ENCODE measurements around the gene PLXNA4. TPM values are rescaled to one million over a fixed set of nuclear protein-coding genes. Genes with fewer than 3 reads are reported as not detected.

PLXNA4 gene
- total and polyA plus RNA-seq, 4 donors: 0.63 to 4.6 (median 2.1) TPM

GRCh38 chr7:132417103-132417906 lies 159.0 kb downstream of the PLXNA4 start:
- H3K4me3 ChIP-seq: no peak overlapping the region
- peaks cover 0 to 3% (median 0%) of the 10 kb centered on the region in 4 donors for H3K9me3 ChIP-seq (ENCODE audit: control insufficient read depth in 4 of 4, insufficient read depth in 3 of 4, low read length in 3 of 4)
- H3K9ac ChIP-seq (ENCODE audit: insufficient read depth in 1 of 2, low read length in 2 of 2): no peak overlapping the region
- TF ChIP-seq, protein P1, sequence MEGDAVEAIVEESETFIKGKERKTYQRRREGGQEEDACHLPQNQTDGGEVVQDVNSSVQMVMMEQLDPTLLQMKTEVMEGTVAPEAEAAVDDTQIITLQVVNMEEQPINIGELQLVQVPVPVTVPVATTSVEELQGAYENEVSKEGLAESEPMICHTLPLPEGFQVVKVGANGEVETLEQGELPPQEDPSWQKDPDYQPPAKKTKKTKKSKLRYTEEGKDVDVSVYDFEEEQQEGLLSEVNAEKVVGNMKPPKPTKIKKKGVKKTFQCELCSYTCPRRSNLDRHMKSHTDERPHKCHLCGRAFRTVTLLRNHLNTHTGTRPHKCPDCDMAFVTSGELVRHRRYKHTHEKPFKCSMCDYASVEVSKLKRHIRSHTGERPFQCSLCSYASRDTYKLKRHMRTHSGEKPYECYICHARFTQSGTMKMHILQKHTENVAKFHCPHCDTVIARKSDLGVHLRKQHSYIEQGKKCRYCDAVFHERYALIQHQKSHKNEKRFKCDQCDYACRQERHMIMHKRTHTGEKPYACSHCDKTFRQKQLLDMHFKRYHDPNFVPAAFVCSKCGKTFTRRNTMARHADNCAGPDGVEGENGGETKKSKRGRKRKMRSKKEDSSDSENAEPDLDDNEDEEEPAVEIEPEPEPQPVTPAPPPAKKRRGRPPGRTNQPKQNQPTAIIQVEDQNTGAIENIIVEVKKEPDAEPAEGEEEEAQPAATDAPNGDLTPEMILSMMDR (IDR thresholded peaks at IDR 0.05; ENCODE audit: control extremely low read depth, extremely low read depth): no peak
- no peaks in the 10 kb centered on the region for H3K36me3 ChIP-seq (ENCODE audit: control insufficient read depth in 4 of 4, insufficient read depth in 4 of 4, low read length in 4 of 4)
- H3K4me1 ChIP-seq (ENCODE audit: control insufficient read depth in 5 of 5, insufficient read depth in 5 of 5, low read length in 5 of 5): peaks cover 4 to 44% (median 19%) of the 10 kb centered on the region in 5 donors
- DNase-seq (no peak), ATAC-seq (ENCODE audit: insufficient read depth, low FRiP score) (no peak)
- no peak overlapping the region for H3K27ac ChIP-seq (ENCODE audit: low read depth in 1 of 2, low read length in 1 of 2)
- WGBS, 2 donors: 71% methylated on average over 9 of the region's 9 CpGs
- peaks cover 0 to 24% (median 18%) of the 10 kb centered on the region in 3 donors for H3K27me3 ChIP-seq (ENCODE audit: control insufficient read depth in 3 of 3, insufficient read depth in 3 of 3, low read length in 2 of 3)

GRCh38 chr7:132416395-132416794 lies 159.9 kb downstream of the PLXNA4 start:
- Histone ChIP-seq H3K36me3 (ENCODE audit: control insufficient read depth in 4 of 4, insufficient read depth in 4 of 4, low read length in 4 of 4) (no peaks in the 10 kb centered on the region), H3K27me3 (ENCODE audit: control insufficient read depth in 3 of 3, insufficient read depth in 3 of 3, low read length in 2 of 3) (peaks cover 0 to 24% (median 18%) of the 10 kb centered on the region in 3 donors), H3K9ac (ENCODE audit: insufficient read depth in 1 of 2, low read length in 2 of 2) (no peak overlapping the region), H3K9me3 (ENCODE audit: control insufficient read depth in 4 of 4, insufficient read depth in 3 of 4, low read length in 3 of 4) (peaks cover 0 to 3% (median 0%) of the 10 kb centered on the region in 4 donors), H3K27ac (ENCODE audit: low read depth in 1 of 2, low read length in 1 of 2) (no peak overlapping the region), H3K4me3 (no peak overlapping the region), H3K4me1 (ENCODE audit: control insufficient read depth in 5 of 5, insufficient read depth in 5 of 5, low read length in 5 of 5) (peaks cover 4 to 51% (median 19%) of the 10 kb centered on the region in 5 donors)
- ATAC-seq (ENCODE audit: insufficient read depth, low FRiP score) (no peak), DNase-seq (no peak)
- WGBS, 2 donors: 83 to 85% methylated on average over 2 of the region's 2 CpGs
- TF ChIP-seq, protein P1 (IDR thresholded peaks at IDR 0.05; ENCODE audit: control extremely low read depth, extremely low read depth): no peak

- no peak overlapping the region for H3K4me3 ChIP-seq
- ATAC-seq (ENCODE audit: insufficient read depth, low FRiP score) (no peak), DNase-seq (no peak)
- peaks cover 0 to 2% (median 0%) of the 10 kb centered on the region in 4 donors for H3K9me3 ChIP-seq (ENCODE audit: control insufficient read depth in 4 of 4, insufficient read depth in 3 of 4, low read length in 3 of 4)
- H3K27ac ChIP-seq (ENCODE audit: low read depth in 1 of 2, low read length in 1 of 2): no peak overlapping the region
- H3K4me1 ChIP-seq (ENCODE audit: control insufficient read depth in 5 of 5, insufficient read depth in 5 of 5, low read length in 5 of 5): peaks cover 5 to 62% (median 26%) of the 10 kb centered on the region in 5 donors
- H3K9ac ChIP-seq (ENCODE audit: insufficient read depth in 1 of 2, low read length in 2 of 2): no peak overlapping the region
- WGBS, 2 donors: 92 to 99% methylated on average over 4 of the region's 4 CpGs
- TF ChIP-seq, protein P1 (IDR thresholded peaks at IDR 0.05; ENCODE audit: control extremely low read depth, extremely low read depth): no peak
- no peaks in the 10 kb centered on the region for H3K36me3 ChIP-seq (ENCODE audit: control insufficient read depth in 4 of 4, insufficient read depth in 4 of 4, low read length in 4 of 4)
- peaks cover 0 to 28% (median 18%) of the 10 kb centered on the region in 3 donors for H3K27me3 ChIP-seq (ENCODE audit: control insufficient read depth in 3 of 3, insufficient read depth in 3 of 3, low read length in 2 of 3)
These were observed 161.0 kb downstream of the PLXNA4 start for GRCh38 chr7:132415259-132415658.
